ENCODE measurements around the gene TMEM175. TPM values are rescaled to one million over a fixed set of nuclear protein-coding genes. Genes with fewer than 3 reads are reported as not detected.
"Not testable (repeated sequence)": the region's sequence is repeated elsewhere in the genome, so short reads cannot be mapped to it uniquely, and the experiment has no call there.

Gene TMEM175
- total RNA-seq, 1 experiment from 2014 or later, result 8.8 TPM

DNA sequence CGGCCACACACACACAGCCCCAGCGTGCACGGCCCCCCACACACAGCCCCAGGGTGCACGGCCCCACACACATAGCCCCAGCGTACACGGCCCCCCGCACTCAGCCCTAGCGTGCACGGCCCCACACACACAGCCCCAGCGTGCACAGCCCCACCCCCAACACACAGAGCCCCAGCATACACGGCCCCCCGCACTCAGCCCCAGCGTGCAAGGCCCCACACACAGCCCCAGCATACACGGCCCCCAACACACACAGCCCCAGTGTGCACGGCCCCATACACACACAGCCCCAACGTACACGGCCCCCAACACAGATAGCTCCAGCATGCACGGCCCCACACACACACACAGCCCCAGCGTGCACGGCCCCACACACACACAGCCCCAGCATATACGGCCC is 17.7 kb upstream of the TMEM175 start:
- H3K27ac ChIP-seq, result no peak overlapping the region
- H3K27me3 ChIP-seq (replicated peaks), result no peaks in the 10 kb centered on the region
- no peaks in the 10 kb centered on the region for H3K9me3 ChIP-seq (replicated peaks)
- H3K4me1 ChIP-seq (replicated peaks), result no peaks in the 10 kb centered on the region
- no peaks in the 10 kb centered on the region for H3K36me3 ChIP-seq
- no peak overlapping the region for H3K4me3 ChIP-seq
- DNase-seq (ENCODE audit: low read depth in 1 of 2, low spot score in 2 of 2), result no peak

DNA sequence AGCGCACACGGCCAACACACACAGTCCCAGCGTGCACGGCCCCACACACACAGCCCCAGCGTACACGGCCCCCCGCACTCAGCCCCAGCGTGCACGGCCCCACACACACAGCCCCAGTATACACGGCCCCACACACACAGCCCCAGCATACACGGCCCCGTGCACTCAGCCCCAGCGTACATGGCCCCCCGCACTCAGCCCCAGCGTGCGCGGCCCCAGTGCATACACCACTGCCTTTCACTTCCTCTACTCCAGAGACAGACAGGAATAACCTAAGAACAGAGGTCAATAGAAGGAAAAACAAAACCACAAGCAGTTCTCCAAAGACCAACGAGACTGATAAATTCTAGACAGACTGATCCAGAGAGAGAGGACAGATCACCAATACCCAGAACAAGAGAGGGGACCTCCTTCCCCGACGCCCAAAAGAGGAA is 17.2 kb upstream of the TMEM175 start:
- Histone ChIP-seq H3K9me3 (replicated peaks) (no peaks in the 10 kb centered on the region), H3K4me1 (replicated peaks) (no peaks in the 10 kb centered on the region)

GRCh38 chr4:915595-915994 is 16.7 kb upstream of the TMEM175 start:
- no peak for DNase-seq (ENCODE audit: low read depth in 1 of 2, low spot score in 2 of 2)
- H3K36me3 ChIP-seq, result no peaks in the 10 kb centered on the region
- no peaks in the 10 kb centered on the region for H3K27me3 ChIP-seq (replicated peaks)
- H3K27ac ChIP-seq, result no peak overlapping the region
- no peaks in the 10 kb centered on the region for H3K4me1 ChIP-seq (replicated peaks)
- H3K9me3 ChIP-seq (replicated peaks), result no peaks in the 10 kb centered on the region
- H3K4me3 ChIP-seq, result no peak overlapping the region

More for the DNA sequence above, 17.2 kb upstream of the TMEM175 start:
- Histone ChIP-seq H3K36me3 (no peaks in the 10 kb centered on the region), H3K27me3 (replicated peaks) (no peaks in the 10 kb centered on the region), H3K27ac (no peak overlapping the region), H3K4me3 (no peak overlapping the region)
- no peak for DNase-seq (ENCODE audit: low read depth in 1 of 2, low spot score in 2 of 2)

GRCh38 chr4:917466-917865 is 14.8 kb upstream of the TMEM175 start:
- no peak for DNase-seq (ENCODE audit: low read depth in 1 of 2, low spot score in 2 of 2)
- no peaks in the 10 kb centered on the region for H3K9me3 ChIP-seq (replicated peaks)
- no peaks in the 10 kb centered on the region for H3K4me1 ChIP-seq (replicated peaks)
- H3K36me3 ChIP-seq, result no peaks in the 10 kb centered on the region
- no peaks in the 10 kb centered on the region for H3K27me3 ChIP-seq (replicated peaks)
- no peak overlapping the region for H3K27ac ChIP-seq
- no peak overlapping the region for H3K4me3 ChIP-seq

GRCh38 chr4:917992-918391 is 14.3 kb upstream of the TMEM175 start:
- Histone ChIP-seq H3K9me3 (replicated peaks) (no peaks in the 10 kb centered on the region), H3K4me3 (no peak overlapping the region), H3K27me3 (replicated peaks) (no peaks in the 10 kb centered on the region), H3K4me1 (replicated peaks) (no peaks in the 10 kb centered on the region), H3K27ac (no peak overlapping the region), H3K36me3 (no peaks in the 10 kb centered on the region)
- DNase-seq (ENCODE audit: low read depth in 1 of 2, low spot score in 2 of 2), result no peak

- not testable (repeated sequence) for H3K27ac ChIP-seq; H3K9me3 ChIP-seq (replicated peaks); H3K27me3 ChIP-seq (replicated peaks); H3K36me3 ChIP-seq; H3K4me1 ChIP-seq (replicated peaks); DNase-seq (ENCODE audit: low read depth in 1 of 2, low spot score in 2 of 2); H3K4me3 ChIP-seq
Measured at GRCh38 chr4:918591-918990, 13.7 kb upstream of the TMEM175 start.

DNA sequence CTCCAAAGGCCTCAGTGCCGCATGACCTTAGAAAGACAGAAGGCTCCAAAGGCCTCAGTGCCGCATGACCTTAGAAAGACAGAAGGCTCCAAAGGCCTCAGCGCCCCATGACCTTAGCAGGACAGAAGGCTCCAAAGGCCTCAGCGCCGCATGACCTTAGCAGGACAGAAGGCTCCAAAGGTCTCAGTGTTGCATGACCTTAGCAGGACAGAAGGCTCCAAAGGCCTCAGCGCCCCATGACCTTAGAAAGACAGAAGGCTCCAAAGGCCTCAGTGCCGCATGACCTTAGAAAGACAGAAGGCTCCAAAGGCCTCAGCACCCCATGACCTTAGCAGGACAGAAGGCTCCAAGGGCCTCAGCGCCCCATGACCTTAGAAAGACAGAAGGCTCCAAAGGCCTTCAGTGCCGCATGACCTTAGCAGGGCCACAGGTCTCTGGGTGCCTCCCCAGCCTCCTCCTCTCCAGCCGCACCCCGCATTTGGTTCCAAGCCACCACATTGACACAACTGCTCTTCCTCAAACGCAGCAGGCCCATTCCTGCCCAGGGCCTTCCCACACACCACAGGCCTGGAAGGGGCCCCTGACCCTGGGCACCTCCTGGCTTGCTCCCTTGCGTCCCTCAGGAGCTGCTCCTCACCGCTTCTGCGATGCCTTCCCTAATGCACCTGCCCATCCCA is 13.1 kb upstream of the TMEM175 start:
- DNase-seq (ENCODE audit: low read depth in 1 of 2, low spot score in 2 of 2); H3K27ac ChIP-seq; H3K4me3 ChIP-seq; H3K4me1 ChIP-seq (replicated peaks); H3K36me3 ChIP-seq; H3K9me3 ChIP-seq (replicated peaks); H3K27me3 ChIP-seq (replicated peaks): not testable (repeated sequence)

DNA sequence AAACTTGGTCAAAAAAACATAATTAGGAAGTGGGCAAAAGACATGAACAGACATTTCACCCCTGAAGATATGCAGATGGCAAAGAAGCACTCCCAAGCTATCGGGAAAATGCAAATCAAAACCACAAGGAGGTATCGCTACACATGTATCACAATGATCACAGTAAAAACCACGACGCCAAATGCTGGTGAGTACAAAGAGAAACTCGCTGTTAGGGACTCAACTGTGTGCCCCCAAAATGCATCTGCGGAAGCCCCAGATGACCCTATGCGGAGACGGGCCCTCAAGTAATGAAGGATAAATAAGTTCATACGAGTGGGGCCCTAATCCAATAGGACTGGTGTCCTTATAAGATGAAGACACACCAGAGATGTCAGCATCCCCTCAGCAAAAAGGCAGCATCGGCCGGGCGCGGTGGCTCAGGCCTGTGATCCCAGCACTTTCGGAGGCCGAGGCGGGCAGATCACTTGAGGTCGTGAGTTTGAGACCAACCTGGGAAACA is 10.4 kb upstream of the TMEM175 start:
- H3K4me3 ChIP-seq, result no peak overlapping the region
- no peaks in the 10 kb centered on the region for H3K36me3 ChIP-seq
- DNase-seq (ENCODE audit: low read depth in 1 of 2, low spot score in 2 of 2), result no peak
- no peak overlapping the region for H3K27ac ChIP-seq
- H3K27me3 ChIP-seq (replicated peaks), result no peaks in the 10 kb centered on the region
- no peaks in the 10 kb centered on the region for H3K4me1 ChIP-seq (replicated peaks)
- no peaks in the 10 kb centered on the region for H3K9me3 ChIP-seq (replicated peaks)

GRCh38 chr4:924107-925096 is 7.9 kb upstream of the TMEM175 start:
- Histone ChIP-seq H3K9me3 (replicated peaks) (no peaks in the 10 kb centered on the region), H3K4me1 (replicated peaks) (no peaks in the 10 kb centered on the region), H3K27me3 (replicated peaks) (no peaks in the 10 kb centered on the region), H3K27ac (no peak overlapping the region), H3K36me3 (no peaks in the 10 kb centered on the region), H3K4me3 (no peak overlapping the region)
- DNase-seq (ENCODE audit: low read depth in 1 of 2, low spot score in 2 of 2), result no peak

DNA sequence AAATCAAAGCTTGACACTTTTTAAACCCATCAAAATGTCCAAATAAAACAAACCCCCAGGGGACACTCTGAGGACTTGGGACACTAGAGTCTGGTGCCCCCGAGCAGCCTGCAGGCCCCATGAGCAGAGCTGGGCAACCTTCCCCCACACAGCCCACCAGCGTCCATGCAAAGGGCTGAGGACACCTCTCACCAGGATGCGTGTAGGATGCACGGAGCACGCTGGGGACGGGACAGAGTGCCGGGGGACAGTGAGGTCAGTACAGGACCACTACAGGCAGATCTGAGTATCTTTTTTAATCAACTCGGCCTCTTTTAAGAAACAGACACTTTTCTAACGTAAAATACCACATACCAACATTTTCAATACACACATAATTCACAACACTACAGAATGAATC is 7.1 kb upstream of the TMEM175 start:
- no peak overlapping the region for H3K4me3 ChIP-seq
- no peaks in the 10 kb centered on the region for H3K9me3 ChIP-seq (replicated peaks)
- no peaks in the 10 kb centered on the region for H3K27me3 ChIP-seq (replicated peaks)
- no peaks in the 10 kb centered on the region for H3K36me3 ChIP-seq
- no peaks in the 10 kb centered on the region for H3K4me1 ChIP-seq (replicated peaks)
- no peak overlapping the region for H3K27ac ChIP-seq
- DNase-seq (ENCODE audit: low read depth in 1 of 2, low spot score in 2 of 2), result no peak

GRCh38 chr4:925771-926500 is 6.3 kb upstream of the TMEM175 start:
- no peaks in the 10 kb centered on the region for H3K27me3 ChIP-seq (replicated peaks)
- H3K4me1 ChIP-seq (replicated peaks), result peaks cover 4% of the 10 kb centered on the region; the same call in 1 of the 2 replicates
- H3K36me3 ChIP-seq, result no peaks in the 10 kb centered on the region
- H3K27ac ChIP-seq, result no peak overlapping the region
- H3K4me3 ChIP-seq, result no peak overlapping the region
- no peaks in the 10 kb centered on the region for H3K9me3 ChIP-seq (replicated peaks)
- no peak for DNase-seq (ENCODE audit: low read depth in 1 of 2, low spot score in 2 of 2)

GRCh38 chr4:926538-926937 is 5.7 kb upstream of the TMEM175 start:
- Histone ChIP-seq H3K36me3 (no peaks in the 10 kb centered on the region), H3K4me1 (replicated peaks) (peaks cover 5% of the 10 kb centered on the region; the same call in 1 of the 2 replicates), H3K27me3 (replicated peaks) (no peaks in the 10 kb centered on the region), H3K4me3 (no peak overlapping the region), H3K27ac (no peak overlapping the region), H3K9me3 (replicated peaks) (no peaks in the 10 kb centered on the region)
- DNase-seq (ENCODE audit: low read depth in 1 of 2, low spot score in 2 of 2), result no peak

- H3K27ac ChIP-seq; DNase-seq (ENCODE audit: low read depth in 1 of 2, low spot score in 2 of 2); H3K9me3 ChIP-seq (replicated peaks); H3K4me1 ChIP-seq (replicated peaks); H3K36me3 ChIP-seq; H3K4me3 ChIP-seq; H3K27me3 ChIP-seq (replicated peaks): not testable (repeated sequence)
Measured at GRCh38 chr4:927566-927965, 4.7 kb upstream of the TMEM175 start.

Data from SJSA1 (cell line).